ENCODE data around the gene OVCA2. TPM values are rescaled to one million over a fixed set of nuclear protein-coding genes. Genes with fewer than 3 reads are reported as not detected.

Gene OVCA2
- total RNA-seq, result 28.1 TPM

- Histone ChIP-seq H3K9me3 (ENCODE audit: low read depth, low read length) (no peaks in the 10 kb centered on the region), H3K4me1 (ENCODE audit: insufficient read depth, low read length) (peaks cover 19% of the 10 kb centered on the region), H3K27me3 (ENCODE audit: insufficient read depth, low read length) (no peaks in the 10 kb centered on the region), H3K4me3 (ENCODE audit: low read length) (peak within 1 kb of the TSS; percentile 85)
Measured at GRCh38 chr17:2041561-2042389, at the start of gene OVCA2. Gene OVCA2, plus strand, starts transcription at chr17:2042022. Its CDS starts 26 bp downstream, at chr17:2042048.

GRCh38 chr17:1992541-1992940, 49.3 kb upstream of the OVCA2 start:
- H3K27me3 ChIP-seq (ENCODE audit: insufficient read depth, low read length), result peaks cover 10% of the 10 kb centered on the region

GRCh38 chr17:1994707-1995106, 47.1 kb upstream of the OVCA2 start:
- peaks cover 14% of the 10 kb centered on the region for H3K27me3 ChIP-seq (ENCODE audit: insufficient read depth, low read length)
- no peak overlapping the region for H3K4me3 ChIP-seq (ENCODE audit: low read length)
- no peaks in the 10 kb centered on the region for H3K9me3 ChIP-seq (ENCODE audit: low read depth, low read length)
- no peaks in the 10 kb centered on the region for H3K4me1 ChIP-seq (ENCODE audit: insufficient read depth, low read length)

More at GRCh38 chr17:1992541-1992940, 49.3 kb upstream of the OVCA2 start:
- Histone ChIP-seq H3K4me3 (ENCODE audit: low read length) (no peak overlapping the region), H3K9me3 (ENCODE audit: low read depth, low read length) (no peaks in the 10 kb centered on the region), H3K4me1 (ENCODE audit: insufficient read depth, low read length) (no peaks in the 10 kb centered on the region)

- H3K9me3 ChIP-seq (ENCODE audit: low read depth, low read length), result no peaks in the 10 kb centered on the region
- H3K4me3 ChIP-seq (ENCODE audit: low read length), result no peak overlapping the region
- no peaks in the 10 kb centered on the region for H3K4me1 ChIP-seq (ENCODE audit: insufficient read depth, low read length)
- H3K27me3 ChIP-seq (ENCODE audit: insufficient read depth, low read length), result peaks cover 19% of the 10 kb centered on the region
Measured at GRCh38 chr17:1995321-1995892, 46.4 kb upstream of the OVCA2 start.

- Histone ChIP-seq H3K4me1 (ENCODE audit: insufficient read depth, low read length) (no peaks in the 10 kb centered on the region), H3K4me3 (ENCODE audit: low read length) (no peak overlapping the region), H3K27me3 (ENCODE audit: insufficient read depth, low read length) (peaks cover 19% of the 10 kb centered on the region), H3K9me3 (ENCODE audit: low read depth, low read length) (no peaks in the 10 kb centered on the region)
Measured at GRCh38 chr17:1995907-1996799, 45.7 kb upstream of the OVCA2 start.

GRCh38 chr17:1996800-1997288, 45.0 kb upstream of the OVCA2 start:
- H3K9me3 ChIP-seq (ENCODE audit: low read depth, low read length), result no peaks in the 10 kb centered on the region
- H3K27me3 ChIP-seq (ENCODE audit: insufficient read depth, low read length), result peaks cover 19% of the 10 kb centered on the region
- no peak overlapping the region for H3K4me3 ChIP-seq (ENCODE audit: low read length)
- no peaks in the 10 kb centered on the region for H3K4me1 ChIP-seq (ENCODE audit: insufficient read depth, low read length)

- Histone ChIP-seq H3K27me3 (ENCODE audit: insufficient read depth, low read length) (peaks cover 19% of the 10 kb centered on the region), H3K4me1 (ENCODE audit: insufficient read depth, low read length) (no peaks in the 10 kb centered on the region), H3K9me3 (ENCODE audit: low read depth, low read length) (no peaks in the 10 kb centered on the region), H3K4me3 (ENCODE audit: low read length) (no peak overlapping the region)
Measured at GRCh38 chr17:1997289-1997926, 44.4 kb upstream of the OVCA2 start.

- Histone ChIP-seq H3K9me3 (ENCODE audit: low read depth, low read length) (no peaks in the 10 kb centered on the region), H3K4me1 (ENCODE audit: insufficient read depth, low read length) (no peaks in the 10 kb centered on the region), H3K27me3 (ENCODE audit: insufficient read depth, low read length) (peaks cover 19% of the 10 kb centered on the region), H3K4me3 (ENCODE audit: low read length) (no peak overlapping the region)
Measured at GRCh38 chr17:1997927-1998742, 43.7 kb upstream of the OVCA2 start.

GRCh38 chr17:1999557-2000251, 42.1 kb upstream of the OVCA2 start:
- Histone ChIP-seq H3K4me1 (ENCODE audit: insufficient read depth, low read length) (no peaks in the 10 kb centered on the region), H3K4me3 (ENCODE audit: low read length) (no peak overlapping the region), H3K9me3 (ENCODE audit: low read depth, low read length) (no peaks in the 10 kb centered on the region), H3K27me3 (ENCODE audit: insufficient read depth, low read length) (peaks cover 19% of the 10 kb centered on the region)

- H3K4me1 ChIP-seq (ENCODE audit: insufficient read depth, low read length), result no peaks in the 10 kb centered on the region
- no peak overlapping the region for H3K4me3 ChIP-seq (ENCODE audit: low read length)
- no peaks in the 10 kb centered on the region for H3K9me3 ChIP-seq (ENCODE audit: low read depth, low read length)
- H3K27me3 ChIP-seq (ENCODE audit: insufficient read depth, low read length), result peaks cover 9% of the 10 kb centered on the region
Measured at GRCh38 chr17:2002767-2003329, 39.0 kb upstream of the OVCA2 start.

GRCh38 chr17:2003525-2003924, 38.3 kb upstream of the OVCA2 start:
- no peaks in the 10 kb centered on the region for H3K9me3 ChIP-seq (ENCODE audit: low read depth, low read length)
- no peak overlapping the region for H3K4me3 ChIP-seq (ENCODE audit: low read length)
- no peaks in the 10 kb centered on the region for H3K4me1 ChIP-seq (ENCODE audit: insufficient read depth, low read length)
- peaks cover 9% of the 10 kb centered on the region for H3K27me3 ChIP-seq (ENCODE audit: insufficient read depth, low read length)

GRCh38 chr17:2004435-2004952, 37.3 kb upstream of the OVCA2 start:
- H3K4me1 ChIP-seq (ENCODE audit: insufficient read depth, low read length), result no peaks in the 10 kb centered on the region
- no peaks in the 10 kb centered on the region for H3K9me3 ChIP-seq (ENCODE audit: low read depth, low read length)
- H3K27me3 ChIP-seq (ENCODE audit: insufficient read depth, low read length), result peaks cover 8% of the 10 kb centered on the region
- no peak overlapping the region for H3K4me3 ChIP-seq (ENCODE audit: low read length)
